Progenitor cell of endocrine pancreas (in vitro differentiated cells): ENCODE data around the gene DENND1A. TPM values are rescaled to one million over a fixed set of nuclear protein-coding genes. Genes with fewer than 3 reads are reported as not detected.

Experiments
- DNase-seq: peaks from one replicate; pipeline ENCODE4 v3.0.0; 2021; ENCODE audit warnings: low spot score; ENCODE audit not compliant: unreplicated experiment
- H3K27ac Mint-ChIP-seq: 2 replicates; pipeline ENCODE4 v1.8.0; 2021; ENCODE audit warnings: mild to moderate bottlenecking, moderate library complexity, mixed read lengths
- H3K27me3 Mint-ChIP-seq: 2 replicates; pipeline ENCODE4 v1.8.0; 2021; ENCODE audit warnings: mixed read lengths
- H3K36me3 Mint-ChIP-seq: 2 replicates; pipeline ENCODE4 v1.8.0; 2022; ENCODE audit warnings: mixed read lengths; ENCODE audit not compliant: insufficient read depth
- H3K4me1 Mint-ChIP-seq: 2 replicates; pipeline ENCODE4 v1.8.0; 2021; ENCODE audit warnings: low read depth, mixed read lengths
- H3K4me3 Mint-ChIP-seq: 2 replicates; pipeline ENCODE4 v1.8.0; 2021; ENCODE audit warnings: low read depth, mild to moderate bottlenecking, moderate library complexity, mixed read lengths
- H3K9me3 Mint-ChIP-seq: 2 replicates; pipeline ENCODE4 v1.8.0; 2021; ENCODE audit warnings: low read depth, mixed read lengths
- total RNA-seq: library from RNA; stranded (reverse); gene quantifications from 2 replicates; pipeline ENCODE4 v1.2.1, GENCODE V29; 2021
- TF ChIP-seq, protein P1 (sequence below): fragments of 200-600 bp; sonication (generic); IDR thresholded peaks from one replicate; pipeline ENCODE4 v1.5.0; 2021; ENCODE audit warnings: antibody characterized with exemption, mild to moderate bottlenecking; ENCODE audit not compliant: unreplicated experiment

Gene DENND1A
- total RNA-seq, 1 donor from 2014 or later, result 20.1 TPM

GRCh38 chr9:123615381-123615780 lies 314.5 kb downstream of the DENND1A start:
- TF ChIP-seq, protein P1, sequence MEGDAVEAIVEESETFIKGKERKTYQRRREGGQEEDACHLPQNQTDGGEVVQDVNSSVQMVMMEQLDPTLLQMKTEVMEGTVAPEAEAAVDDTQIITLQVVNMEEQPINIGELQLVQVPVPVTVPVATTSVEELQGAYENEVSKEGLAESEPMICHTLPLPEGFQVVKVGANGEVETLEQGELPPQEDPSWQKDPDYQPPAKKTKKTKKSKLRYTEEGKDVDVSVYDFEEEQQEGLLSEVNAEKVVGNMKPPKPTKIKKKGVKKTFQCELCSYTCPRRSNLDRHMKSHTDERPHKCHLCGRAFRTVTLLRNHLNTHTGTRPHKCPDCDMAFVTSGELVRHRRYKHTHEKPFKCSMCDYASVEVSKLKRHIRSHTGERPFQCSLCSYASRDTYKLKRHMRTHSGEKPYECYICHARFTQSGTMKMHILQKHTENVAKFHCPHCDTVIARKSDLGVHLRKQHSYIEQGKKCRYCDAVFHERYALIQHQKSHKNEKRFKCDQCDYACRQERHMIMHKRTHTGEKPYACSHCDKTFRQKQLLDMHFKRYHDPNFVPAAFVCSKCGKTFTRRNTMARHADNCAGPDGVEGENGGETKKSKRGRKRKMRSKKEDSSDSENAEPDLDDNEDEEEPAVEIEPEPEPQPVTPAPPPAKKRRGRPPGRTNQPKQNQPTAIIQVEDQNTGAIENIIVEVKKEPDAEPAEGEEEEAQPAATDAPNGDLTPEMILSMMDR, result no peak
- no peaks in the 10 kb centered on the region for H3K9me3 Mint-ChIP-seq
- no peak for DNase-seq
- no peak overlapping the region for H3K27ac Mint-ChIP-seq
- H3K4me3 Mint-ChIP-seq, result no peak overlapping the region
- H3K4me1 Mint-ChIP-seq, result peaks cover 1% of the 10 kb centered on the region
- peaks cover 1% of the 10 kb centered on the region for H3K36me3 Mint-ChIP-seq
- H3K27me3 Mint-ChIP-seq, result peaks cover 39% of the 10 kb centered on the region

GRCh38 chr9:123614306-123615263 lies 315.3 kb downstream of the DENND1A start:
- peaks cover 40% of the 10 kb centered on the region for H3K27me3 Mint-ChIP-seq
- DNase-seq, result no peak
- H3K36me3 Mint-ChIP-seq, result peaks cover 1% of the 10 kb centered on the region
- no peak overlapping the region for H3K4me3 Mint-ChIP-seq
- no peak overlapping the region for H3K27ac Mint-ChIP-seq
- H3K4me1 Mint-ChIP-seq, result peaks cover 1% of the 10 kb centered on the region
- TF ChIP-seq, protein P1, result no peak
- H3K9me3 Mint-ChIP-seq, result no peaks in the 10 kb centered on the region

DNA sequence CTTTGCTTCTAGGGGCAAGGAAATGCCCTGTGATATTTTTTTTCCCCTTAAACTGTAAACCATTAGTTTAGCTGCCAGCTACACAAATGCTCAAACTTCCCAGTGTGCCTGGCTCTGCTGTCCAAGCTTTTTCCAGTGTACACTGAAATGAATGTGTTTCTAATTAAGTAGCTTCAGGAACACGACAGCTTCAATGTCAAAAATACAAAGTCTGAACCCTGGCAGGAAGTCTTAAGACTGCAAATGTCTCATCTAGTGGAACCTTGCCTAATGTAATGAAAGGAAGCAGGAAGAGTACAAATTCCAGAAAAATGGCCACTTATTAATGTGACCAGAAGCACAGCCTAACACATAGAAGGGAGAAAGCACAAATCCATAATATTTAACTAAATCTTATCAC lies 318.7 kb downstream of the DENND1A start:
- Mint-ChIP-seq H3K27me3 (peaks cover 36% of the 10 kb centered on the region), H3K4me3 (no peak overlapping the region)

GRCh38 chr9:123609844-123610243 lies 320.1 kb downstream of the DENND1A start:
- no peaks in the 10 kb centered on the region for H3K9me3 Mint-ChIP-seq
- H3K36me3 Mint-ChIP-seq, result peaks cover 3% of the 10 kb centered on the region
- TF ChIP-seq, protein P1, result no peak
- no peak overlapping the region for H3K27ac Mint-ChIP-seq
- no peak overlapping the region for H3K4me3 Mint-ChIP-seq
- no peak for DNase-seq
- H3K27me3 Mint-ChIP-seq, result peaks cover 30% of the 10 kb centered on the region
- H3K4me1 Mint-ChIP-seq, result no peaks in the 10 kb centered on the region

More for the DNA sequence above, 318.7 kb downstream of the DENND1A start:
- Mint-ChIP-seq H3K27ac (no peak overlapping the region), H3K9me3 (no peaks in the 10 kb centered on the region), H3K4me1 (no peaks in the 10 kb centered on the region), H3K36me3 (peaks cover 3% of the 10 kb centered on the region)
- no peak for DNase-seq
- TF ChIP-seq, protein P1, result no peak

DNA sequence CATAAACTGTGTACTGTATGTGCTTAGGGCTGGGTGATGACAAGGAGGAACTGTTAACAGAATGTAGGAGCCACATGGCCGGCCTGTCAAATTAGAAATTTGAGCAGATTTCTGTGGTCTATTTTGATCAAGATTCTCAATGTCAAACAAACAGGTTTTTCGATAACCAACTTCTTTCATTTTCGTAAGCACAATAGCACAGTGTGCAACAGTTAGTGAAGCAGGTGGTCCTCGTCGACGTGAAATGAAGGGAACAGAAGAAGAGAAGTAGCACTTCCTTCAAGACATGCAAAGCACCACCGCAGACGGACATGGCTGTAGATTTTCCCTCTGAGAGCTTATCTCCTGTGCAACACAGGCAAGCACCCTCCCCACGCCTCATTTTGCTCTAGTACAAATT lies 321.8 kb downstream of the DENND1A start:
- Mint-ChIP-seq H3K27ac (no peak overlapping the region), H3K4me3 (no peak overlapping the region), H3K4me1 (no peaks in the 10 kb centered on the region), H3K27me3 (peaks cover 27% of the 10 kb centered on the region), H3K36me3 (peaks cover 3% of the 10 kb centered on the region), H3K9me3 (no peaks in the 10 kb centered on the region)
- no peak for DNase-seq
- TF ChIP-seq, protein P1, result no peak
